ENCODE results near the gene PANX1.

The PANX1 gene, protein sequence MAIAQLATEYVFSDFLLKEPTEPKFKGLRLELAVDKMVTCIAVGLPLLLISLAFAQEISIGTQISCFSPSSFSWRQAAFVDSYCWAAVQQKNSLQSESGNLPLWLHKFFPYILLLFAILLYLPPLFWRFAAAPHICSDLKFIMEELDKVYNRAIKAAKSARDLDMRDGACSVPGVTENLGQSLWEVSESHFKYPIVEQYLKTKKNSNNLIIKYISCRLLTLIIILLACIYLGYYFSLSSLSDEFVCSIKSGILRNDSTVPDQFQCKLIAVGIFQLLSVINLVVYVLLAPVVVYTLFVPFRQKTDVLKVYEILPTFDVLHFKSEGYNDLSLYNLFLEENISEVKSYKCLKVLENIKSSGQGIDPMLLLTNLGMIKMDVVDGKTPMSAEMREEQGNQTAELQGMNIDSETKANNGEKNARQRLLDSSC

GRCh38 chr11:94128746-94129511 is at the start of gene PANX1:
PANX1 (plus strand) TSS chr11:94128841; CDS start chr11:94129313, 472 bp downstream.
- no peaks in the 10 kb centered on the region for H3K27me3 Mint-ChIP-seq
- peak within 1 kb of the TSS; percentile 88 for H3K27ac Mint-ChIP-seq
- no peaks in the 10 kb centered on the region for H3K9me3 Mint-ChIP-seq
- H3K4me1 Mint-ChIP-seq = peaks cover 33% of the 10 kb centered on the region
- H3K4me3 Mint-ChIP-seq = peak within 1 kb of the TSS; percentile 95
- peaks cover under 1% of the 10 kb centered on the region for H3K36me3 Mint-ChIP-seq

DNA sequence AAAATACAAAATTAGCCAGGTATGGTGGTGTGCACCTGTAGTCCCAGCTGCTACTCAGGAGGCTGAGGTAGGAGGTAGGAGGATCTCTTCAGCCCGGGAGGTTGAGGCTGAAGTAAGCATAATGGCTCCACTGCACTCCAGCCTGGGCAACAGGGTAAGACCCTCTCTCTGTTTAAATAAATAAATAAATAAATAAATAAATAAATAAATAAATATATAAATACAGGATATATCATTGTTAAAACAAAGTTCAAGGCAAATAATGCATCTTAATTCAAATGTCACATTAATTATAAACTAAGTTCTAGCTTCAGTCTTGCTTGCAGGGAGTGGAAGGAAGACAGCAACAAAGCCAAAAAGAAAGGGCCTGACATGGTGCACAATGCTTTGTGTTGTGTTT is 44.5 kb upstream of the PANX1 start:
- no peak overlapping the region for H3K4me3 Mint-ChIP-seq
- no peak overlapping the region for H3K27ac Mint-ChIP-seq

GRCh38 chr11:94088906-94089305 is 39.7 kb upstream of the PANX1 start:
- Mint-ChIP-seq H3K27me3 (peaks cover 2% of the 10 kb centered on the region), H3K4me1 (no peaks in the 10 kb centered on the region), H3K4me3 (no peak overlapping the region), H3K36me3 (no peaks in the 10 kb centered on the region), H3K27ac (no peak overlapping the region), H3K9me3 (no peaks in the 10 kb centered on the region)

More for the DNA sequence above, 44.5 kb upstream of the PANX1 start:
- Mint-ChIP-seq H3K27me3 (peaks cover 14% of the 10 kb centered on the region), H3K4me1 (no peaks in the 10 kb centered on the region), H3K36me3 (no peaks in the 10 kb centered on the region), H3K9me3 (no peaks in the 10 kb centered on the region)

- Mint-ChIP-seq H3K27ac (no peak overlapping the region), H3K4me3 (no peak overlapping the region), H3K4me1 (no peaks in the 10 kb centered on the region), H3K27me3 (peaks cover 2% of the 10 kb centered on the region), H3K9me3 (no peaks in the 10 kb centered on the region), H3K36me3 (no peaks in the 10 kb centered on the region)
Measured at GRCh38 chr11:94089341-94089740, 39.3 kb upstream of the PANX1 start.

- H3K27ac Mint-ChIP-seq = no peak overlapping the region
- peaks cover 2% of the 10 kb centered on the region for H3K27me3 Mint-ChIP-seq
- no peaks in the 10 kb centered on the region for H3K4me1 Mint-ChIP-seq
- no peaks in the 10 kb centered on the region for H3K36me3 Mint-ChIP-seq
- H3K4me3 Mint-ChIP-seq = no peak overlapping the region
- H3K9me3 Mint-ChIP-seq = no peaks in the 10 kb centered on the region
Measured at GRCh38 chr11:94090401-94090800, 38.2 kb upstream of the PANX1 start.

- H3K9me3 Mint-ChIP-seq = no peaks in the 10 kb centered on the region
- no peak overlapping the region for H3K27ac Mint-ChIP-seq
- H3K27me3 Mint-ChIP-seq = no peaks in the 10 kb centered on the region
- H3K4me1 Mint-ChIP-seq = no peaks in the 10 kb centered on the region
- no peak overlapping the region for H3K4me3 Mint-ChIP-seq
- H3K36me3 Mint-ChIP-seq = no peaks in the 10 kb centered on the region
Measured at GRCh38 chr11:94091091-94091490, 37.5 kb upstream of the PANX1 start.

DNA sequence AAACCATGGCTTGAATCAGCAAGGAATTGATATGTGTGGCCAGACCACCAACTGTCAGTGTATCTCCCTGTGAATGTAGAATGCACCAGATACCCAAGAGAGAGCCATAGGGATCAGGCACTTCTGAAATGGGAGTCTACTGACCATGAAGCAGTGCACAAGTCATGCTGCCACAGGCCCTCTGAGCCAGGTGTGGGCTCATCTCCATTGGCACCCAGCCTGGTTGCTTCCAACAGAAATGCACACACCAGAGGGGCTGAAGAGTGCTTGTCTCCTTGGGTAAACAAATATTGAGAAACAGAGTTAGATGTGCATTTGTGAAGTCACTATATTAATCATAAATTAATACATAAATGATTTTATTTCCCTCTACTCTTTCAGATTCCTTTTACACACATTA is 28.4 kb upstream of the PANX1 start:
- H3K9me3 Mint-ChIP-seq = peaks cover 6% of the 10 kb centered on the region
- H3K27me3 Mint-ChIP-seq = peaks cover 11% of the 10 kb centered on the region
- H3K4me1 Mint-ChIP-seq = no peaks in the 10 kb centered on the region
- H3K27ac Mint-ChIP-seq = no peak overlapping the region
- H3K4me3 Mint-ChIP-seq = no peak overlapping the region
- peaks cover 1% of the 10 kb centered on the region for H3K36me3 Mint-ChIP-seq

DNA sequence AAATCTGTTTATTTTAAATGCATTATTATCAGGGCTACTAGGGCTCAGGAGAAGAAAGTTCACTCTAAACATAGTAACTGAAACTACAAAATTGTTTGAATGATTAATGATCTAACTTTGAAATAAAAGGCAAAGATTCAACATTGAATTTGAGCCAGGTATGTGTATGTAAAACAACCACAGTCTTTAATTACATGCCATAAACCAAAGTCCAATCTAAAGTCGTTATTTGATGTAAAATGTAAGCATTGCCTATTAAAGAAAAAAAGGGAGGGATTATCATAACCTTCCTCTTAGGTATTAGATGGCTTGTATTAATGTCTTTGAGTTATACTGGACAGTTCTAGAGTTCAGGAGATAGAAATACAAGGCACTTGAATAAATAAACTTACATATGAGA is 25.2 kb upstream of the PANX1 start:
- no peaks in the 10 kb centered on the region for H3K4me1 Mint-ChIP-seq
- H3K36me3 Mint-ChIP-seq = peaks cover 1% of the 10 kb centered on the region
- no peak overlapping the region for H3K27ac Mint-ChIP-seq
- no peak overlapping the region for H3K4me3 Mint-ChIP-seq
- no peaks in the 10 kb centered on the region for H3K9me3 Mint-ChIP-seq
- peaks cover 9% of the 10 kb centered on the region for H3K27me3 Mint-ChIP-seq

- Mint-ChIP-seq H3K4me1 (no peaks in the 10 kb centered on the region), H3K27me3 (peaks cover 7% of the 10 kb centered on the region), H3K27ac (no peak overlapping the region), H3K4me3 (no peak overlapping the region), H3K9me3 (no peaks in the 10 kb centered on the region), H3K36me3 (peaks cover 1% of the 10 kb centered on the region)
Measured at GRCh38 chr11:94104734-94105133, 23.9 kb upstream of the PANX1 start.

GRCh38 chr11:94106716-94107115 is 21.9 kb upstream of the PANX1 start:
- Mint-ChIP-seq H3K27me3 (peaks cover 6% of the 10 kb centered on the region), H3K9me3 (no peaks in the 10 kb centered on the region), H3K36me3 (no peaks in the 10 kb centered on the region), H3K4me1 (no peaks in the 10 kb centered on the region), H3K27ac (no peak overlapping the region), H3K4me3 (no peak overlapping the region)

DNA sequence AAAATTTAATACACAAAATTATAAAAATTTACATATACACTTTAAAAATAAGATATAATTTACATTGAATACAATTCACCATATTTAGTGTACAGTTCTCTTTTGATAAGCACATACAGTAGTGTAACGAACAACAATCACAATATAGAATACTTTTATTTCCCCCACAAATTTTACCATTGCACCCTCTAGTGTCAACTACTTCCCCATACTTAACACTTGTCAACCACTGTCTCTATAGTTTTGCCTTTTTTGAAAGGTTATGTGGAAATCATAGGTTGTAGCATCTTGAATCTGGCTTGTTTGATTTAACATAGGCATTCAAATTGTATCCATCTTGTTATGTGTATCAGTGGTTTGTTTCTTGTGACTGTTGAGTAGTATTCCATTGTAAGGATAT is 21.3 kb upstream of the PANX1 start:
- no peaks in the 10 kb centered on the region for H3K4me1 Mint-ChIP-seq
- no peak overlapping the region for H3K4me3 Mint-ChIP-seq
- H3K27ac Mint-ChIP-seq = no peak overlapping the region
- peaks cover 6% of the 10 kb centered on the region for H3K27me3 Mint-ChIP-seq
- H3K9me3 Mint-ChIP-seq = no peaks in the 10 kb centered on the region
- H3K36me3 Mint-ChIP-seq = no peaks in the 10 kb centered on the region

DNA sequence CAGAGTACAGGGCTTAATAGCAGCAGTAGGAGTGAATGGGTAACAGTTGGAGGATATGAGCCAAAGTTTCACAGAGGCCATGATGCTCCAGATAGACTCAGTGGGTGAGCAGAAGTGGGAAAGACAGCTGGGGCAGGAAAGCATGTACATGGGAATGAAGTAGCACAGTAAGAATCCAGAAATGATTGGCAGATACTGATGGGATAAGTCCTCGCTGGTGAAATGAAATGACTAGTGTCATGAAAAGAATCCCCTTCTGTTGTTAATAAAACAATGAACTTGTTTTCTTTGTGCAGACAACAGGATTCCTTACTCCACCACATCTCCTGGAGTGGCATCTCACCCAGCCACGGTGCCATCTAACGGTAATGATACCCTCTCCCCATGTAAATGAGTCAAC is 17.4 kb upstream of the PANX1 start:
- Mint-ChIP-seq H3K4me1 (no peaks in the 10 kb centered on the region), H3K27me3 (peaks cover 14% of the 10 kb centered on the region), H3K9me3 (no peaks in the 10 kb centered on the region), H3K4me3 (no peak overlapping the region), H3K36me3 (no peaks in the 10 kb centered on the region), H3K27ac (no peak overlapping the region)

- Mint-ChIP-seq H3K4me1 (no peaks in the 10 kb centered on the region), H3K36me3 (no peaks in the 10 kb centered on the region), H3K27ac (no peak overlapping the region), H3K27me3 (peaks cover 14% of the 10 kb centered on the region), H3K4me3 (no peak overlapping the region), H3K9me3 (no peaks in the 10 kb centered on the region)
Measured at GRCh38 chr11:94111660-94112059, 17.0 kb upstream of the PANX1 start.

GRCh38 chr11:94112206-94112953 is 16.3 kb upstream of the PANX1 start:
- no peaks in the 10 kb centered on the region for H3K4me1 Mint-ChIP-seq
- H3K36me3 Mint-ChIP-seq = no peaks in the 10 kb centered on the region
- H3K27me3 Mint-ChIP-seq = peaks cover 14% of the 10 kb centered on the region
- no peak overlapping the region for H3K4me3 Mint-ChIP-seq
- no peaks in the 10 kb centered on the region for H3K9me3 Mint-ChIP-seq
- H3K27ac Mint-ChIP-seq = no peak overlapping the region

GRCh38 chr11:94117197-94117574 is 11.5 kb upstream of the PANX1 start:
- H3K36me3 Mint-ChIP-seq = no peaks in the 10 kb centered on the region
- H3K27me3 Mint-ChIP-seq = peaks cover 8% of the 10 kb centered on the region
- no peak overlapping the region for H3K4me3 Mint-ChIP-seq
- no peak overlapping the region for H3K27ac Mint-ChIP-seq
- H3K4me1 Mint-ChIP-seq = no peaks in the 10 kb centered on the region
- no peaks in the 10 kb centered on the region for H3K9me3 Mint-ChIP-seq

DNA sequence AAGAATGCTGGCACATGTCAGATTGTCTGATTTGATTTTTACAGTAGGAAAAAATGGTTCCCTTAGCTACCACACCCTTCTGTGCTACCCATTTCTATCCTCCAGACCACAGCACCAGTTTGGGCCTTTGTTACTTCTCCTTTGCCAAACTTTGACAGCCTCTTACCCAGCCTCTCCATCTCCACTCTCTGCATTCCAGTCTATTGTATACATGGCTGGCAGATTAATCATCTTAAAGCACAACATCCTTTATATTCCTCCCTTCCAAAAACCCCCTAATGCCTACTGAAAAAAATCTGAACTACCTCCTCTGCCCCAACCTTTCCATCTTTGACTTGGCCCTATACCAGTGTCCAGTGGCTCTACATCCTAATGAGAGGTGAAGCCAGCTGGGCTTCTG is 10.8 kb upstream of the PANX1 start:
- H3K4me1 Mint-ChIP-seq = no peaks in the 10 kb centered on the region
- H3K27ac Mint-ChIP-seq = no peak overlapping the region
- H3K9me3 Mint-ChIP-seq = no peaks in the 10 kb centered on the region
- peaks cover 6% of the 10 kb centered on the region for H3K27me3 Mint-ChIP-seq
- no peak overlapping the region for H3K4me3 Mint-ChIP-seq
- H3K36me3 Mint-ChIP-seq = no peaks in the 10 kb centered on the region

Measured in activated naive CD4-positive, alpha-beta T cell treated with anti-CD3 and anti-CD28 coated beads, Interleukin-2, amount 50 U/mL, for 24 hours (primary cell).